Activated CD4-positive, alpha-beta memory T cell treated with anti-CD3 and anti-CD28 coated beads for 36 hours (primary cell): ENCODE measurements around the gene IGF2BP1. TPM values are rescaled to one million over a fixed set of nuclear protein-coding genes. Genes with fewer than 3 reads are reported as not detected.

ENCODE experiments used
- CTCF ChIA-PET: fragments of 350-600 bp; sonication (Branson Sonifier 250); formaldehyde crosslinking; loops from one replicate; lab custom pipeline; 2021; ENCODE audit warnings: antibody characterized with exemption, inconsistent platforms; lab: Charles Lee
- POLR2A ChIA-PET: fragments of 350-600 bp; sonication (Branson Sonifier 250); formaldehyde crosslinking; loops from one replicate; lab custom pipeline; 2021; ENCODE audit warnings: antibody characterized with exemption; lab: Charles Lee
- DNase-seq: peaks from one replicate; pipeline ENCODE4 v3.0.0-alpha.2; 2020
- H3K27ac Mint-ChIP-seq: one replicate; pipeline ENCODE4 v1.8.0; 2021; ENCODE audit warnings: mixed read lengths
- H3K27me3 Mint-ChIP-seq: one replicate; pipeline ENCODE4 v1.8.0; 2021; ENCODE audit warnings: mixed read lengths
- H3K36me3 Mint-ChIP-seq: one replicate; pipeline ENCODE4 v1.8.0; 2021; ENCODE audit warnings: mixed read lengths
- H3K4me1 Mint-ChIP-seq: one replicate; pipeline ENCODE4 v1.8.0; 2021; ENCODE audit warnings: low read depth, mixed read lengths
- H3K4me3 Mint-ChIP-seq: one replicate; pipeline ENCODE4 v1.8.0; 2021; ENCODE audit warnings: mild to moderate bottlenecking, mixed read lengths
- H3K9me3 Mint-ChIP-seq: one replicate; pipeline ENCODE4 v1.8.0; 2021; ENCODE audit warnings: mixed read lengths
- intact Hi-C: fragments of 100-400 bp; cut with micrococcal nuclease; formaldehyde crosslinking; loops from one replicate; pipeline ENCODE4 v1.15.1; 2023
- total RNA-seq, 2 experiments: library from RNA; stranded (reverse); gene quantifications; one replicate each; pipeline ENCODE4 v1.2.3, GENCODE V29; 2021

Gene IGF2BP1
- total RNA-seq, 2 experiments from 2014 or later: 0.22 to 0.29 TPM

DNA sequence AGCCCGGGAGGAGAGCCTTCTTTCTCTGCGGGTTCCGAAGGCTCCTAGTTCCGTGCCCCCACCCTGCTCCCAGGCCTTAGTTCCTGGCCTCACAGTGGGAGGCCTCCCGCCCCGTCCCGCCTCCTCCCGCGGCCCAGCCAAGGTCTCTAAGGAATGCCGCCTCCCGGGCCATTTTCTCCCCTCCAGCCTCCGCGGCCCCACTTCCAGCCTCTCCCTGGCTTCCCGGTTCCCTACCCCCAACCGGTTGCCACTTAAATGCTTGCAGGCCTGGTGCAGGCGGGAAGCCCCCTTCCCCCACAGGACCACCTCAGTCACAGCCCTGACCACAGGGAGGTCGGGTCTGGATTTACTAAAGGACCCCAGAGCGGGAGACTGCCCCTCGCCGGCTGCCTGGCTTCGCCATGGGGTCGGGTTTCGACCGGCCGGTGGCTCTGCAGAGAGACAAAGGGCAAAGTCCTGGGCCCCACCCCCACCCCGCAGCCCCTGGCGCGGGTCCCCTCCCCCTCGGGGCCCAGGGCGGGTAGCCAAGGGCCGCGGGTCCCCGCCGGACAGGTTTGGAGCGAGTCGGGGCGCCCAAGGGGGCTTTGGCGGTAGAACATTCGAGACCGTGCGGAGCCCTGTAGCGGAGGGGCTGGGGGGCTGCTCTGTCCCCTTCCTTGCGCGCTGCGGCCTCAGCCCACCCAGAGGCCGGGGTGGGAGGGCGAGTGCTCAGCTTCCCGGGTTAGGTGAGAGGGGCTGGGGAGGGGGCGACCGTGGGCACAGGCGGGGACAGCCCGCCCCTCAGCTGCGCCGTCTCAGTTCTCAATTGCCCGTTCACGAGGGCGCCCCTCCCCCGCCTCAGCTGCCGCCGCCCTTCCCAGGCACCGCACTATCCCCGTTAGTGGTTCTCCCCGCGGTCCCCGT, 16.4 kb downstream of the IGF2BP1 start:
- Mint-ChIP-seq H3K36me3 (no peaks in the 10 kb centered on the region), H3K9me3 (no peaks in the 10 kb centered on the region), H3K4me3 (no peak overlapping the region), H3K4me1 (no peaks in the 10 kb centered on the region), H3K27me3 (peaks cover 42% of the 10 kb centered on the region), H3K27ac (no peak overlapping the region)
- POLR2A ChIA-PET: no interaction called here
- intact Hi-C loops: no loop called here
- no peak for DNase-seq
- CTCF ChIA-PET: interaction anchor here (0.9 kb wide), 1 partner anchor 19 kb away, joined by 3 read pairs; no protein-coding TSS in a partner anchor

DNA sequence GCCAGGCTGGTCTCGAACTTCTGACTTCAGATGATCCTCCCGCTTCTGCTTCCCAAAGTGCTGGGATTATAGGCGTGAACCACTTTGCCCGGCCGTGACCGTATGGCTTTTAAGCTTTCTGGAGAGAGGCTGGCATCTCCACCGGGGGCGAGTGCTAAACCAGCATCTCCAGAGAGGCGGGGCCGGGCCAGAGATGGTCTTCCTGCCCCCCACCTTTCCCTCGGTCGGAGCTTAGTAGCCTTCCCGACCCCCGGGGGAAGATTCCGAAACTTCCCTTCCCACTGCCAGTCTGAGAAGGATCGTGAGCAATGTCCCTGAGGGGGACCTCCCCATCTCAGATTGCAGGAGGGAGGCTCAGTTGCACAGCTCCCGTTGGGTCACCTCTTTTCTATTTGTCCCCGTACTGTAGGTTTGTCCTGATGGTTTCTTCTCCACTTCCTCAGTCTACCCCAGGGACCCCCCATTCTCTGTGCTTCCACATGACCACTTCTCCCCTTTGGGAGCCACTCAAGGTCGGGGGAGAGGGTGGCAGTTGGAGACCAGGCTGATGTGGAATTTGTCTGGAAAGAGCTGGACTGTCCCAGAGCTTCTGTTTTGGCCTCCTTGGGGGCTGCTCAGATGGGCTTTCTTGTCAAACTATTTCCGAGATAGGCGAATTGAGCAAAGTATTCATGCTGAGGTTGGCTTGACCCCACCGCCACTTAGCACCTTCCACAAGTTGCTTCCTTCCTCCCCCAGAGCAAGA, 18.2 kb downstream of the IGF2BP1 start:
- ChIA-PET CTCF (interaction anchor here (0.8 to 1.1 kb wide), 2 partner anchors 12 to 14 kb away, joined by 3 read pairs; no protein-coding TSS in a partner anchor), POLR2A (no interaction called here)
- no peaks in the 10 kb centered on the region for H3K4me1 Mint-ChIP-seq
- H3K27ac Mint-ChIP-seq: no peak overlapping the region
- H3K4me3 Mint-ChIP-seq: no peak overlapping the region
- DNase-seq: no peak
- H3K36me3 Mint-ChIP-seq: no peaks in the 10 kb centered on the region
- intact Hi-C loops: no loop called here
- H3K9me3 Mint-ChIP-seq: no peaks in the 10 kb centered on the region
- H3K27me3 Mint-ChIP-seq: peaks cover 37% of the 10 kb centered on the region

DNA sequence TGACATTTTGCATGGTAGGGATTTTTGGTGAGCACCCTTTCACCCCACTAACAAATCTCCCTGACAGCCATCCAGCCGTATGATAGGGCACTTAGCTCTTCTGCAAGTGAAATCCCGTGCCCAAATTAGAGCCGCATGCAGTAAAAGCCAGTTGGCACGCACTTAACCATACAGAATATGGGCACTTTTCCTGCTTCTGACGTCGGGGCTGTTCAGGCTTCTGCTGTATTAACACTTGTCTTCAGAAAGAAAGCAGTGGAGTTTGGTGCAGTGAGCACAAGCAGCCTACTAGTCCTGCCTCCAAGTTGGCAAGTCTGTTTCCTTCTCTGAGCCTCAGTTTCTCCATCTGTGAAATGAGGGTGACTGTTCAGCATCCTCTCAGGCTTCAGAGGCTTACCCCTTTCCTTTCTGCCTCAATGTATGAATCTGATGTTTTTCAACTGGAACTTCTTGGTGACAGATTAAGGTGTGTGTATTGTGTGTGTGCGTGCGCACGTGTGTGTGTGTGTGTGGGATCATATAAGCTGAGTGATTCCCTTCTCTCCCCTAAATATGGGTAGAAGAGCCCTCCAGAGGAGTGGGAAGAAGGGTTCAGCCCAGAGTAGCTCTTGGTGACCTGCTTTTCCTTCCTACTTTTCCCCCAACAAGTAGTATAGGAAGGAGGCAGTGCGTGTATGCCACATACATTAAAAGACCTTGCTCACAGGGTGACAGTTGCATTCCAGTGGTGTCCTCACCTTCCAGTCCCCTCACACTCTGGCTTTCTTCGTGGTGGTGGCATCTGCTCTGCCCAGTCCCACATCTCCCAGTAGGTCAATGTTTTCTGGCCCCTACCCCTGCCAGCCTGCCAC, 19.0 kb downstream of the IGF2BP1 start:
- H3K4me3 Mint-ChIP-seq: no peak overlapping the region
- H3K4me1 Mint-ChIP-seq: no peaks in the 10 kb centered on the region
- ChIA-PET POLR2A (no interaction called here), CTCF (no interaction called here)
- DNase-seq: no peak
- no peaks in the 10 kb centered on the region for H3K9me3 Mint-ChIP-seq
- H3K27ac Mint-ChIP-seq: no peak overlapping the region
- no peaks in the 10 kb centered on the region for H3K36me3 Mint-ChIP-seq
- H3K27me3 Mint-ChIP-seq: peaks cover 37% of the 10 kb centered on the region
- intact Hi-C loops: no loop called here

DNA sequence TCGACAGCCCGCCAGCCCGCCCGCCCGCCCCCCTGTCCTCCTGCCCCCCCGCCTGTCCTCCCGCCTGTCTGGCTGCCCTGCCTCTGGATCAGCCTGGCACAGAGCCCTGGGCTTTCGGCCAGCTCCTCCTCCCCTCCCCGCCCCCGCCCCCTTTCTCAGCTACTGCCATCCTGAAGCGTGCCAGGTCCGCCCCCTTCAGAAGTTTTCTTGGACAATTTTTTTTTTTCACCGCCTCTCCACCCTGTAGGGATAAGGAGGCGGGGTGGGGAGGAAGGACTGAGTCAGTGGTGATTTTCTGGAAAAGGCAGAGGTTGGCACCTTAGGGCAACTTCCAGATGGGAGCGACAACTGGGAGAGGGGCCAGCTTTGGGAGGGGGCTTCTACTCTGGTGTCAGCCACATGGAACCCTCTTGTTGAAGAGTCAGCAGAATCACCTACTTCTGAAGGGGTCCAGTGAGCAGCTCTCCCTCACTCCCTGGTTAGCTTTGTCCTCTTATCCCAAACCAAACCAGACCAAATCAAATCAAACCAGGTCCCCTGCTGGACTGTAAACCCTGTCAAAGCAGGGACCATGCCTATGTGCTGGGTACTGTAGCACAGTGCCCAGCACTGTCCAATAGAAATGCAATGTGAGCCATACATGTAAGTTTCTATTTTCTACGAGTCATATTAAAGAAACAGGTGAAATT, 19.7 kb downstream of the IGF2BP1 start:
- intact Hi-C loops: no loop called here
- Mint-ChIP-seq H3K9me3 (no peaks in the 10 kb centered on the region), H3K27me3 (peaks cover 32% of the 10 kb centered on the region), H3K36me3 (no peaks in the 10 kb centered on the region), H3K27ac (no peak overlapping the region), H3K4me3 (no peak overlapping the region), H3K4me1 (no peaks in the 10 kb centered on the region)
- ChIA-PET POLR2A (no interaction called here), CTCF (interaction anchor here (0.7 kb wide), 1 partner anchor 143 kb away, joined by 4 read pairs; no protein-coding TSS in a partner anchor)
- no peak for DNase-seq

DNA sequence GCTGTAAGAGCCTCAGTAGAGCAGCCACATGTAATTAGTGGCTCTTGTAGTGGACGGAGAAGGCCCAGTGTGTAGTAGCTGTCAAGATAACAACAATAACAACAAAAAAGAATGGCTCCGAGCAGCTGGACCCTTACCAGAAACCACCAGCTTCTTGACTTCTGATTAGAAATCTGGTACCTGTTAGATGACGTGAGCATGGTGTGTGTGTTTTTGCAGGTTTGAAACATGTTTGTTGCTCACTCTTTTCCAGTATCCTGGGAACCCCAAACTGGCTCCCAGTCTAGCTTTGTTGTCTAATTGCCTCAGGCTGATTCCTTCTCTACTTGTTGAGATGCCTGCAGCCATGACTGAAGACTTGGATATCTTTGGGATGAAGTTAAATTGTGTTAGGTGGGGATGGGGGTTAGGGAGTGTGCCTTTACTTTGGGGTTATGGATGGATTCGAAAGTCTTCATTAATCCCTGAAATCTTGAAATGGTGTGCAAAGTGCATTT, 21.0 kb downstream of the IGF2BP1 start:
- ChIA-PET CTCF (interaction anchor here (1.0 kb wide), 1 partner anchor 340 kb away, joined by 3 read pairs; no protein-coding TSS in a partner anchor), POLR2A (no interaction called here)
- no peaks in the 10 kb centered on the region for H3K9me3 Mint-ChIP-seq
- intact Hi-C loops: no loop called here
- H3K27ac Mint-ChIP-seq: no peak overlapping the region
- peaks cover 24% of the 10 kb centered on the region for H3K27me3 Mint-ChIP-seq
- no peak overlapping the region for H3K4me3 Mint-ChIP-seq
- no peak for DNase-seq
- no peaks in the 10 kb centered on the region for H3K36me3 Mint-ChIP-seq
- no peaks in the 10 kb centered on the region for H3K4me1 Mint-ChIP-seq

DNA sequence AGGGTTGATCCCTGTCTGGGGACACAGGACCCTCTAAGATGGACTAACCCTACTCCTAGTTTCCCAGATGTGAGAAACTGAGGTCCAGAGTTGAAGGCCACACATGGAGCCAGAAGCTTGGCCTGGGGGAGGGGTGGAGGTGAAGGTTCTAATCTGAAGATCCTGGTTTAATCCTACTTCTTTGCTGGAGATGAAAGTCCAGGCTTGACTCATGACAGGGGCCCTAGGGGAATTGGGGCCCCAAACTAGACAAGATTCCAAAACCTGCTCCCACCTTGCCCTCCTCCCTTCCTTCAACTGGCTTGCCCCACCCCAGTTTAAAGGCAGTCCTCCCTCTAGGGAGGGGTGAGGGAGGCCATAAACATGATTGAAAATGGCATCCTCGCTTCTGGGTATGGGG, 21.6 kb downstream of the IGF2BP1 start:
- ChIA-PET CTCF (interaction anchor here (0.6 to 1.0 kb wide), 2 partner anchors 15 to 340 kb away, joined by 3 read pairs; no protein-coding TSS in a partner anchor), POLR2A (no interaction called here)
- Mint-ChIP-seq H3K36me3 (no peaks in the 10 kb centered on the region), H3K27me3 (peaks cover 26% of the 10 kb centered on the region), H3K9me3 (no peaks in the 10 kb centered on the region), H3K4me3 (no peak overlapping the region), H3K27ac (no peak overlapping the region), H3K4me1 (no peaks in the 10 kb centered on the region)
- intact Hi-C loops: no loop called here
- DNase-seq: no peak

DNA sequence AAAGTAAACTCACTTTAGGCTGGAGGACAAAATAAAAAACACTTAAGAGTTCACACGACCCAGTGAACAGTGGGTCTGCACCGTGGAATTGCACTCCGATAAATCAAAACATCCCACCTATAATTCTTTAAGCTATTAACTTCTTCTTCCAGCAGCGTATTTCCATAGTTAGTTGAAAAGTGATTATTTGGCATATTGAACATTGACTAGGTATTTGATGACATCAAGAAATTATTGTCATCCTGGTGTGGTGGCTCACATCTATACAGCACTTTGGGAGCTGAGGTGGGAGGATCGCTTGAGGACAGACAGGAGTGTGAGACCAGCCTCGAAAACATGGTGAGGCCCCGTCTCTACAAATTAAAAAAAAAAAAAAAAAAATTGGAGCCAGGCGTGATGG, 23.4 kb downstream of the IGF2BP1 start:
- Mint-ChIP-seq H3K9me3 (no peaks in the 10 kb centered on the region), H3K36me3 (no peaks in the 10 kb centered on the region), H3K4me1 (no peaks in the 10 kb centered on the region), H3K27me3 (peaks cover 18% of the 10 kb centered on the region), H3K27ac (no peak overlapping the region), H3K4me3 (no peak overlapping the region)
- ChIA-PET CTCF (interaction anchor here (0.6 to 1.7 kb wide), 2 partner anchors 12 to 325 kb away, joined by 4 read pairs; no protein-coding TSS in a partner anchor), POLR2A (interaction anchor here (0.6 kb wide), 2 partner anchors 208 to 779 kb away, joined by 3 to 4 read pairs; no protein-coding TSS in a partner anchor)
- DNase-seq: no peak
- intact Hi-C loops: no loop called here

DNA sequence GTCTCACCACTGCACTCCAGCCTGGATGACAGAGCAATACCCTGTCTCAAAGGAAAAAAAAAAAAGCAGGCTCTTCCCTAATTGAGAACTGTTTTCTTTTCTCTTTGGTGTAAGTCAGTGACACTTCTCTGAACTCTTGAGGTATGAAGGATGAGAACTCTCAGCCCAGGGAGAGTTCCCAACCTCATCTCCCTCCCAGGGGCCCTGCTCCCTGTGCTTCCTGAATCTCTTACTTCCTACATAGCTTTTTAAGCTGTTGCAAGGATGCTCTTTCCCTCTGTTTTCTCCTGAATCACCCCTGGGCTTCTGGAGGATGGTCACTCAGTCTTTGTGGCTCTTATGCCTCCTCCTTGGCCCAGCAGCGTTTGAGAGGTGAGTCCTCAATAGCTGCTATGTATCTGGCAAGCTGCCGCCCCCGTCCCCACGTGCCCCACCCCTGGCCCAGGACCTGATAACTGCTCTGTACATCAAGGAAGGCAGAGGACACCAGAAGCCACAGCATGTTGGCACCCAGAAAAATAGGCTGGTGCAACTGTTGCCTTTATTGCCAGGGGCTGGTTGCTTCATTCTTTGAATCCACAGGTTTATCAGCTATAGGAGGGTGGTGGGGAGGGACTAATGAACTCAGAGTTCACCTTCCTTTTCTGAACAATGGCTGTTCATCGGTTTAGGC, 24.0 kb downstream of the IGF2BP1 start:
- ChIA-PET POLR2A (interaction anchor here (0.6 kb wide), 1 partner anchor 209 kb away, joined by 4 read pairs; no protein-coding TSS in a partner anchor), CTCF (interaction anchor here (1.7 kb wide), 1 partner anchor 11 kb away, joined by 4 read pairs; no protein-coding TSS in a partner anchor)
- intact Hi-C loops: no loop called here
- Mint-ChIP-seq H3K4me1 (no peaks in the 10 kb centered on the region), H3K36me3 (no peaks in the 10 kb centered on the region), H3K27ac (no peak overlapping the region), H3K9me3 (no peaks in the 10 kb centered on the region), H3K4me3 (no peak overlapping the region), H3K27me3 (peaks cover 13% of the 10 kb centered on the region)
- no peak for DNase-seq

DNA sequence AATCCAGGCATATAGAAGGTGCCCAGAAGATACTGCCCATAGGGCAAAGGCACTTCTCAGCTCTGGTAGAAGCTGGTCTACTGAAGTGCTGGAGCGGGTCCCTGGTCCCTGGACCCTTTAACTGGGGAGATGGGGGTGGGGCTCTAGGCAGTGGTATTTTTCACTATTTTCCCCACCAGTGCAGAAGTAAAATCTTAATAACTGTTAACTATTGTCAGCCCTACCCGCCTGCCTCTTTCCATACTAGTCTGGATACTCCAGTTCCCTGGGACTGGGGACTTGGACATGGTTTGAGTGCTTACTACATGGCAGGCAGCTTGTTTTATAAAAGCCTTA, 24.6 kb downstream of the IGF2BP1 start:
- ChIA-PET CTCF (interaction anchor here (1.7 kb wide), 1 partner anchor 11 kb away, joined by 4 read pairs; no protein-coding TSS in a partner anchor), POLR2A (no interaction called here)
- no peaks in the 10 kb centered on the region for H3K4me1 Mint-ChIP-seq
- no peak overlapping the region for H3K4me3 Mint-ChIP-seq
- H3K36me3 Mint-ChIP-seq: no peaks in the 10 kb centered on the region
- no peak for DNase-seq
- H3K27me3 Mint-ChIP-seq: peaks cover 9% of the 10 kb centered on the region
- intact Hi-C loops: no loop called here
- no peaks in the 10 kb centered on the region for H3K9me3 Mint-ChIP-seq
- no peak overlapping the region for H3K27ac Mint-ChIP-seq

DNA sequence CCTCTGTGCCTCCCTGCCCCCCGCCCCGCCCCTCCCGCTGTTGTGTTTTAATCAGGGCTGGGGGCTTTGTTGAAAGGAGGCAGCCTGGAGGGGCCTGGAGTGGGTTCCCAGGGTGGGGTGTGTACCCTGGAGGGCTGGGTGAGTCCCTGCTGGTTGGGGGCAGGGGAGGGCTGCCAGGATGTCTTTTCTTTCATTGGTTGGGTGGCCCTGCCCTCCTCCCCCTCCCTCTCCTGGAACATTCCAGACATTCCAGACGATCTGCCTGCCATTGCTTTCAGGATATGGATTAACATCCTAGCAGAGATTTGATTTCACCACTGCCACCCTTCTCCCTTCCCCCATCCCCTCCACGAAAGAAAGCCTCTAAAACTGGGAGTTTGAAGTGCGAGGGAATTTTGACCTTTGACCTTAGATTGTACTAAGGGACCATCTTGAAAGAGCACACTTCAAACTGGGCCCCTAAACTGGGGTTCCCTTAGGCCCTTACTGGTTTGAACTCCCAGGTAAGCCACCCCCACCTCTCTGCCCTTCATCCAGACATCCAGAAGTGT, 25.3 kb downstream of the IGF2BP1 start:
- Mint-ChIP-seq H3K27me3 (peaks cover 5% of the 10 kb centered on the region), H3K27ac (no peak overlapping the region), H3K9me3 (no peaks in the 10 kb centered on the region), H3K36me3 (no peaks in the 10 kb centered on the region), H3K4me1 (no peaks in the 10 kb centered on the region), H3K4me3 (no peak overlapping the region)
- no peak for DNase-seq
- intact Hi-C loops: no loop called here
- ChIA-PET CTCF (no interaction called here), POLR2A (no interaction called here)
